Thyroid gland (tissue), 4 donors: ENCODE data around the gene NDUFS6. TPM values are rescaled to one million over a fixed set of nuclear protein-coding genes. Genes with fewer than 3 reads are reported as not detected.
"Not testable (repeated sequence)": the region's sequence is repeated elsewhere in the genome, so short reads cannot be mapped to it uniquely, and the experiment has no call there.

ENCODE experiments used
- DNase-seq, 2 donors: peaks; one replicate each; pipeline ENCODE4 v3.0.0-alpha.2; 2019
- H3K27ac ChIP-seq, 3 donors: fragments of 200-600 bp; sonication (generic); 1 replicate in 2 of 3; 2 replicates in 1 of 3; pipeline ENCODE4 v1.5.1; 2016 to 2019; ENCODE audit warnings: mild to moderate bottlenecking in 1 of 3, moderate library complexity in 1 of 3
- H3K27me3 ChIP-seq: fragments of 200-600 bp; sonication (generic); one replicate; pipeline ENCODE4 v1.5.1; 2019
- H3K36me3 ChIP-seq, 2 donors: fragments of 200-600 bp; sonication (generic); one replicate each; pipeline ENCODE4 v1.5.1; 2016 to 2019
- H3K4me1 ChIP-seq, 2 donors: fragments of 200-600 bp; sonication (generic); one replicate each; pipeline ENCODE4 v1.5.1; 2017 to 2019
- H3K4me3 ChIP-seq, 3 donors: fragments of 200-600 bp; sonication (generic); replicated peaks in 1 of 3; 1 replicate in 2 of 3; 2 replicates in 1 of 3; pipeline ENCODE4 v1.5.1; 2016; ENCODE audit warnings: mild to moderate bottlenecking in 1 of 3
- H3K9me3 ChIP-seq: fragments of 200-600 bp; sonication (generic); one replicate; pipeline ENCODE4 v1.5.1; 2017
- POLR2A ChIP-seq, 2 donors: fragments of 450-650 bp; IDR thresholded peaks; one replicate each; pipeline ENCODE4 v1.6.1; 2017; ENCODE audit warnings: antibody characterized with exemption in 2 of 2, mild to moderate bottlenecking in 2 of 2, moderate library complexity in 1 of 2
- WGBS, 2 donors: methylation state at CpG; one replicate each; pipeline ENCODE4 v1.1.5; 2017; 5-methylcytosine and 5-hydroxymethylcytosine counted together
- intact Hi-C: fragments of 100-400 bp; cut with DNase I; formaldehyde crosslinking; loops from one replicate; pipeline ENCODE4 v1.15.1; 2023
- total RNA-seq, 4 donors: library from RNA; depleted of rRNA; stranded (reverse); fragments of >200 nt; gene quantifications; one replicate each; pipeline ENCODE4 v1.2.3, GENCODE V29; 2016
- TF ChIP-seq, protein P1 (sequence below), 6 experiments: fragments of 200-600 bp in 3 of 6; fragments of 450-650 bp in 3 of 6; sonication (generic) in 3 of 6; IDR thresholded peaks; one replicate each; pipeline ENCODE4 v1.5.1; 2016 to 2019; ENCODE audit warnings: antibody characterized with exemption in 6 of 6, mild to moderate bottlenecking in 2 of 6, inconsistent platforms in 1 of 6, moderate library complexity in 1 of 6

Gene NDUFS6
- total RNA-seq, 4 donors from 2014 or later: 35.8 to 127 (median 54.4) TPM

DNA sequence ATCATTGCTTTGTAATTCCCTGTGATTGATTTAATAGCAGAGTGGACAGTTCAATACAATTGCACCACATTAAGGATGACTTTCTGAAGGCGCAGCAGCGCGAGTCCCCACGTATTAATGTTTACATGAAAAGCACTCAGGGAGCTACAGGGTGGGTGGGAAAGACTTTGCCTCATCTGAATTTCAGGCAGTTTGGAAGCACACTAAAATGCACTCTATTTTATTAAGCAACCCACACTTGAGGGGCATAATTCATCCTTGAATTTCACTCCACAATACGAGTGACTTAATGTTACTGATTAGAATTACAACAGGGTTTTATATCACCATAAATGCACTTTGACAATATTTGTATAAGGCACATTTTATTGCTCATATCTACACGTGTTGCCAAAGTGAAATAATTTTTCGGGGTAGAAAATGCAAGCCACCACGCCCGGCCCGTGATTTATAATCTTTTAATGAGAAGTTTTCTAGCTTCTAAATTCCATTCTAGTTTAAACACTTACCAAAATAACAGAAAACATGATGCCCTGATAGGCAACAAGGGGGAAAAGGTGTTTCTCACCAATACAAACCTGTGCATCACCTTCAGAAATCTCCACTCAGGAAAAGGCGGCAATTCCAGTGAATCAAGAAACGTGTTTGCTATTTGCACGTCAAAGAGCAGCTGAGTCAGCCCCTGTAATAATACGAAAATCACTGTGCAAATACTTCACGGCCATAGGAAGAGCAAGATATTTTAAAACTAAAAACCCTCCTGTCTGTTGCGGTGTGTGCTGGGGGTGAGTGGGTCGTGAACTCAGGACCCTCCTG lies 41.0 kb downstream of the NDUFS6 start:
- DNase-seq: no peak
- 77 to 83% methylated on average over 17 of the region's 17 CpGs for WGBS, 2 donors
- no peaks in the 10 kb centered on the region for H3K9me3 ChIP-seq
- TF ChIP-seq POLR2A (IDR thresholded peaks at IDR 0.05): no peak
- TF ChIP-seq, protein P1, sequence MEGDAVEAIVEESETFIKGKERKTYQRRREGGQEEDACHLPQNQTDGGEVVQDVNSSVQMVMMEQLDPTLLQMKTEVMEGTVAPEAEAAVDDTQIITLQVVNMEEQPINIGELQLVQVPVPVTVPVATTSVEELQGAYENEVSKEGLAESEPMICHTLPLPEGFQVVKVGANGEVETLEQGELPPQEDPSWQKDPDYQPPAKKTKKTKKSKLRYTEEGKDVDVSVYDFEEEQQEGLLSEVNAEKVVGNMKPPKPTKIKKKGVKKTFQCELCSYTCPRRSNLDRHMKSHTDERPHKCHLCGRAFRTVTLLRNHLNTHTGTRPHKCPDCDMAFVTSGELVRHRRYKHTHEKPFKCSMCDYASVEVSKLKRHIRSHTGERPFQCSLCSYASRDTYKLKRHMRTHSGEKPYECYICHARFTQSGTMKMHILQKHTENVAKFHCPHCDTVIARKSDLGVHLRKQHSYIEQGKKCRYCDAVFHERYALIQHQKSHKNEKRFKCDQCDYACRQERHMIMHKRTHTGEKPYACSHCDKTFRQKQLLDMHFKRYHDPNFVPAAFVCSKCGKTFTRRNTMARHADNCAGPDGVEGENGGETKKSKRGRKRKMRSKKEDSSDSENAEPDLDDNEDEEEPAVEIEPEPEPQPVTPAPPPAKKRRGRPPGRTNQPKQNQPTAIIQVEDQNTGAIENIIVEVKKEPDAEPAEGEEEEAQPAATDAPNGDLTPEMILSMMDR (IDR thresholded peaks at IDR 0.05): no peak
- H3K36me3 ChIP-seq: no peaks in the 10 kb centered on the region
- intact Hi-C loops: no loop called here
- H3K27me3 ChIP-seq: no peaks in the 10 kb centered on the region
- no peak overlapping the region for H3K27ac ChIP-seq
- no peaks in the 10 kb centered on the region for H3K4me1 ChIP-seq
- no peak overlapping the region for H3K4me3 ChIP-seq

DNA sequence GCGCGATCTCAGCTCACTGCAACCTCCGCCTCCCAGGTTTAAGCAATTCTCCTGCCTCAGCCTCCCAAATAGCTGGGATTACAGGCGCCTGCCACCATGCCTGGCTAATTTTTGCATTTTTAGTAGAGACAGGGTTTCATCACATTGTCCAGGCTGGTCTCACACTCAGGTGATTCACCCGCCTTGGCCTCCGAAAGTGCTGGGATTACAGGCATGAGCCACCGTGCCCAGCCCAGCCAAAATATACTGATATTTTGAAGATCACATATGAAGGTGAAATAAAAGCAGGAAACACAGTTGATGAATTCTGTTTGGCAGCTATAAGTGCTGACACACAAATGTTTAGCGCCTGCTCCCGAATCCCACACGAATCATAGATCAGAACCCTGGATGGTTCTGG lies 42.6 kb downstream of the NDUFS6 start:
- 87 to 89% methylated on average over 10 of the region's 10 CpGs for WGBS, 2 donors
- H3K9me3 ChIP-seq, DNase-seq, intact Hi-C loops, H3K27me3 ChIP-seq, H3K4me3 ChIP-seq, H3K4me1 ChIP-seq, H3K36me3 ChIP-seq, H3K27ac ChIP-seq: not testable (repeated sequence)

DNA sequence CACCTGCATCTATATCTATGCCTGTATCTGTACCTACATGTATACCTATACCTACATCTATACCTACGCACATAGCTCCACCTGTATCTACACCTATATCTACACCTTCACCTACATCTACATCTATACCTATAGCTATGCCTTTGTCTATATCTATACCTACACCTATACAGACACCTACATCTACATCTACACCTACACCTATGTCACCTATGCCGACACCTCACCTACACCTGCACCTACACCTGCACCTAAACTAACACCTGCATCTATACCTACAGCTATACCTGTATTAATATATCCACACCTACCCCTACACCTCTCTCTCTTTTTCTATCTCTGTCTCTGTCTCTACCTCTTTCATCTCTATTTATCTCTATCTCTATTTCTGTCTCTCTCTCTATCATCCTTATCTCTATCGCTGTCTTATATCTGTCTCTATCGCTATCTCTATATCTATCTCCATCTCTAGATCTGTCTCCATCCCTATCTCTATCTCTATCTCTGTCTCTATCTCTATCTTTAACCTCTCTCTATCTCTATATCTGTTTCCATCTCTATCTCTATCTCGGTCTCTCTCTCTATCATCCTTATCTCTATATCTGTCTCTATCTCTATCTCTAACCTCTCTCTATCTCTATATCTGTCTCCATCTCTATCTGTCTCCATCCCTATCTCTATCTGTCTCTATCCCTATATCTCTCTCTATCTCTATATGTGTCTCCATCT lies 43.7 kb downstream of the NDUFS6 start:
- H3K4me1 ChIP-seq: no peaks in the 10 kb centered on the region
- H3K9me3 ChIP-seq: no peaks in the 10 kb centered on the region
- TF ChIP-seq POLR2A (IDR thresholded peaks at IDR 0.05): no peak
- TF ChIP-seq, protein P1 (IDR thresholded peaks at IDR 0.05): no peak
- no peak overlapping the region for H3K27ac ChIP-seq
- no peaks in the 10 kb centered on the region for H3K36me3 ChIP-seq
- no peak overlapping the region for H3K4me3 ChIP-seq
- intact Hi-C loops: no loop called here
- DNase-seq: no peak
- H3K27me3 ChIP-seq: no peaks in the 10 kb centered on the region
- WGBS, 2 donors: 97% methylated on average over 5 of the region's 5 CpGs

DNA sequence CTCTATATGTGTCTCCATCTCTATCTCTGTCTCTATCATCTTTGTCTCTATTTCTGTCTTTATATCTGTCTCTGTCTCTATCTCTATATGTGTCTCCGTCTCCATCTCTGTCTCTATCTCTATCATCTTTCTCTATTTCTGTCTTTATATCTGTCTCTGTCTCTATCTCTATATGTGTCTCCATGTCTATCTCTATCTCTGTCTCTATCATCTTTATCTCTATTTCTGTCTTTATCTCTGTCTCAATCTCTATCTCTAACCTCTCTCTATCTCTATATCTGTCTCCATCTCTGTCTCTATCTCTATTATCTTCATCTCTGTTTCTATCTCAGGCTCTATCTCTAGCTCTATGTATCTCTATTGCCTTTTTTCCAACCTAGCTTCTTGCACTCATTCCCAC lies 44.5 kb downstream of the NDUFS6 start:
- no peak for DNase-seq
- intact Hi-C loops: no loop called here

DNA sequence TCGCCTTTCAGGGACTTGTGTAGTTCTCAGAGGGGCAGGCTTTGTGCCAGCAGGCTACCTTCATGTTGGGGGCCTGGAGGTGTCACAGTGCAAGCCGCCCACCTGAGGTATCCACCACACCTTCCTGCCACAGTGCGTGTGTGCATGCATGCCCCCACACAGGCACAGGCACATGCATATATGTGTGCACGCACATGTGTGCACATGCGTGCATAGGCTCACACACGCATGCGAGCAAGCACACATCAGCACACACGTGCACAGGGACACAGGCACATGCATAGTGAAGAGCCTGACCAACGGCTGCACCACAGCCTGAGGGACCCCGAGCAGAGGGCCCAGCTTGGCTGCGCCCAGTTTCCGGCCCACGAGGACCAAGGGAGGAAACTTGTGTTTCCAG lies 45.4 kb downstream of the NDUFS6 start:
- intact Hi-C loops: no loop called here
- no peaks in the 10 kb centered on the region for H3K36me3 ChIP-seq

More for the DNA sequence above, 44.5 kb downstream of the NDUFS6 start:
- 63 to 88% methylated on average over 1 of the region's 1 CpG for WGBS, 2 donors
- Histone ChIP-seq H3K4me1 (no peaks in the 10 kb centered on the region), H3K9me3 (no peaks in the 10 kb centered on the region), H3K27ac (no peak overlapping the region), H3K27me3 (no peaks in the 10 kb centered on the region), H3K4me3 (no peak overlapping the region), H3K36me3 (no peaks in the 10 kb centered on the region)
- TF ChIP-seq POLR2A (IDR thresholded peaks at IDR 0.05): no peak
- TF ChIP-seq, protein P1 (IDR thresholded peaks at IDR 0.05): no peak

More for the DNA sequence above, 45.4 kb downstream of the NDUFS6 start:
- DNase-seq: no peak
- Histone ChIP-seq H3K4me1 (no peaks in the 10 kb centered on the region), H3K27ac (no peak overlapping the region), H3K4me3 (no peak overlapping the region), H3K9me3 (no peaks in the 10 kb centered on the region), H3K27me3 (no peaks in the 10 kb centered on the region)
- TF ChIP-seq, protein P1 (IDR thresholded peaks at IDR 0.05): no peak
- no peak for TF ChIP-seq POLR2A (IDR thresholded peaks at IDR 0.05)
- WGBS, 2 donors: 91 to 93% methylated on average over 11 to 13 of the region's 13 CpGs
